Mucosa of stomach (tissue), 1 donor: ENCODE results near the gene KRT33B.

Source experiments
- H3K27me3 ChIP-seq: one replicate; pipeline ENCODE4 v1.7.0; 2013; ENCODE audit warnings: mild to moderate bottlenecking, low read length; ENCODE audit not compliant: control insufficient read depth, insufficient read depth
- H3K36me3 ChIP-seq: one replicate; pipeline ENCODE4 v1.7.0; 2013; ENCODE audit warnings: low read length; ENCODE audit not compliant: control insufficient read depth, insufficient read depth
- H3K4me1 ChIP-seq: one replicate; pipeline ENCODE4 v1.7.0; 2013; ENCODE audit warnings: mild to moderate bottlenecking, low read length; ENCODE audit not compliant: control insufficient read depth, insufficient read depth
- H3K4me3 ChIP-seq: one replicate; pipeline ENCODE4 v1.7.0; 2013; ENCODE audit warnings: low read length
- H3K9ac ChIP-seq: one replicate; pipeline ENCODE4 v1.7.0; 2013; ENCODE audit warnings: mild to moderate bottlenecking, low read length, moderate library complexity
- H3K9me3 ChIP-seq: one replicate; pipeline ENCODE4 v1.7.0; 2013; ENCODE audit warnings: mild to moderate bottlenecking, low read length, moderate library complexity; ENCODE audit not compliant: control insufficient read depth
- donor health status: Pancreatic carcinoma.

Gene KRT33B

DNA sequence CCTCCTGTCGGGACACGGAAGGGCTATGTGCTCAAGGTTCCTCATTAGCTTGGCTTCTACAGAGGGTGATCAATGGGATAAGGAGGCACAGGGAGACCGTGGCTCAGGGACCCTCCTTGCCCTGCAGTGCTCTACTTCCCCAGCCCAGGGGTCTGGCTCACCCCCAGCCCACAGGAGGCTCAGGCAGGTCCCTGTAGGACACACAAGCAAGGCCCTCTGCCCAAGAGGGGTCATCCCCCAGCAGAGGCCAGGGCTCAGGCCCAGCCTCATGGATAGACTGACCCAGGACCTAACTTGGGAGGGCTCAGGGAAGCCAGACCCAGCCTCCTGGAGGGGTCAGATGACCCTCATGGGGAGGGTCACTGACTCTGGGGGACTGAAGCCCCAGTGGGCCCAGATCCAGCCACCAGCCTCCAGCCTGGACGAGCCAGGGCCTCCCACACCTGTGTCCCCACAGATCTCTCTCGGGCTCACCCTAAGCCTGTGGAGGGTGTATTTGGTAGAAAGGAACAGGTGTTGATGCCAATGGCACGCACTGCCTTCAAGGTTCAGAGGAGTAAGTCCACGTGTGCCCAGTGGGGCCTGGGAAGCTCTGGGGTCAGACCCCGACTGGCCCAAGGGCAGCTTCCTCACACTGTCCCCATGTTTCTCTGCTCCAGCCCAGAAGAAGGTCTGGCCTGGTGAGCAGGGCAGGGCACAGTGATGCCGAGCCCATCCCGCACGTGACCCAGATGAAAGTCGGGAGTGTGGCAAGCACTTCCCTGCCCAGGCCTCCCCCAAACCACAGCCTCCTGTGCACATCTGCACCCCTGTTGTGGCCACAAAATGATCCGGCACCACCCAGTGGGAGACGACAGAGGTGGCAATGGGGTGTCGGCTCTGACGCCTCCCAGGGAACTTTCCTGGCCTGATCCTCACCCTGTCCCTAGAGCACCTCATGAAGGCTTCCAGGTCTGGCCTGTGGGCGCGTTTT, 43.2 kb downstream of the KRT33B start:
- no peaks in the 10 kb centered on the region for H3K36me3 ChIP-seq
- H3K27me3 ChIP-seq = no peaks in the 10 kb centered on the region
- H3K9ac ChIP-seq = no peak overlapping the region
- H3K4me1 ChIP-seq = no peaks in the 10 kb centered on the region
- H3K9me3 ChIP-seq = no peaks in the 10 kb centered on the region
- no peak overlapping the region for H3K4me3 ChIP-seq

DNA sequence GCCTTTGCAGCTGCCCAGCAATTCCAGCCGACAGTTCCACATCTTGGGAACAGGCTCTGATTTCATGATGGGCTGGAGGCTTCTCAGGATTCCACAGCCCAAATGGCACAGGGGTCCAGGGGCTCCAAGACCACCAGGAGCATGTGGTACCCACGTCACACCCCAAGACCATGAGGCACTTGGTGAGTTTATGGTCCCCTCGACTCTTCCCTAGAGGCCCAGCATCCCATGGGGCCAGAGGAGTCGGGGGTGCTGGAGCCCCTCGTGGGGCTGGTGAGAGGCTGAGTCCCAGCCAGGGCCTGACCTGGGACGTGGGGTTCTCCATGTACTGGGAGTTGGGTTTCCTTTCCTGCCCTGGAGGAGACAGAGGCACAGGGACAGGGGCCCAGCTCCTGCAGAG, 44.0 kb downstream of the KRT33B start:
- Histone ChIP-seq H3K9me3 (no peaks in the 10 kb centered on the region), H3K4me1 (no peaks in the 10 kb centered on the region), H3K4me3 (no peak overlapping the region), H3K9ac (no peak overlapping the region), H3K27me3 (no peaks in the 10 kb centered on the region), H3K36me3 (no peaks in the 10 kb centered on the region)

DNA sequence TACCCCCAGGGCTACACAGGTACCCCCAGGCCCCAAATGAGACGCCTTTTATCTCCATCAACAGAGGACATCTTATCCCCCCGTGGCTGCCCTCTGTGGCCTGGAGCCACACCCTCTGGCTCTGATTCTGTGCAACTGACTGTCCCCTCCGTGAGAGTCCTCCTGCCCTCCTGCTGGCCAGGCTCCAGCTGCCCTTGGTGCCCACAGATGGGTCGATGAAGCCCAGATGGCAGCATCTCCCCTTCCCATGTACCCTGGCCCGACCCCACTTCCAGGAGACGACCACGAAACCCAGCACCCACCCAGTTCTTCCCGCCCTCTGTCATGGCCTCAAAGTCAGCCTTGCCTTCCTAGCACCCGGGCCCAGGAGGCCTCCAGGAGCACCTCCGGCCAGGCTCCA, 44.5 kb downstream of the KRT33B start:
- Histone ChIP-seq H3K4me3 (no peak overlapping the region), H3K9ac (no peak overlapping the region), H3K4me1 (no peaks in the 10 kb centered on the region), H3K9me3 (no peaks in the 10 kb centered on the region), H3K27me3 (no peaks in the 10 kb centered on the region), H3K36me3 (no peaks in the 10 kb centered on the region)

DNA sequence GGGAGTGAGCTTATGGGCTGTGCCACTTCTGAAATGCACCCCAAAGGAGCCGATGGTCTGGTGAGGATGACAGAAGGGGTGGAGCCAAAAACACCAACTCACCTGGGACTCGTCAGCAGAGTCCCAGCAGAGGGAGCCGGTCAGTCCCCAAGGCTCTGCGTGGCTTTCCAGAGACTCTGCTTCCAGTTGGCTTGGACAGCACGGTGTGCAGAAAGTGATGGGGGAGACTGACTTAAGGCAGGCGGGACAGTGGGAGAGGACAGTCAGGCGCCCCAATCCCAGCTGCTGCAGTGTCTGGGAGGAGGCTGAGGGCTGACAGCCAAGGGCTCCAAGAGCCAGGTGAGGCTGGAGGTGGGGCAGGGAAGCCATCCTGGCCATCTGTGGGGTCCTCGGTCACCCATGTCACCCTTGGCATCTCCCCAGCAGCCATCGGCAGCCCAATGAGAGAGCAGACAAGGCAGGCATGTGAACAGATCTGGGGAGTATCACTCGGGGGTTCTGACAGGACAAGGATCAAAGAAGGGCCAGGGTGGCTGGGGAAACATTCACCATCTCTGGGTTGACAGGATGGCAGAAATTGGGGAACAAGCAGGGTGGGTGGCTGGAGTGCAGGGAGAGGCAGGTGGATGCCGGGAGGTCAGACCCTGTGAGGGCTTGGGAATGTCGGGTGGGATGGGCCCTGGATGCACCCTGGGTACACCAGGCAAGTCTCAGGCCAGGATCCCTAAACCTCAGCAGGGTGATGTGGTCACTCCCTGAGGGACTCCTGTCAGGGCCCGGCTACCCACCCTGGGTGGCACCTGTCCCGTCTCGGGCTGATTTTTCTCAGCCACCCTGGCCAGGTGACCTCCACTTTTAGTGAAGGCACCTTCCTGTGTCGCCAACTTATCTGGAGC, 45.2 kb downstream of the KRT33B start:
- H3K9me3 ChIP-seq = no peaks in the 10 kb centered on the region

DNA sequence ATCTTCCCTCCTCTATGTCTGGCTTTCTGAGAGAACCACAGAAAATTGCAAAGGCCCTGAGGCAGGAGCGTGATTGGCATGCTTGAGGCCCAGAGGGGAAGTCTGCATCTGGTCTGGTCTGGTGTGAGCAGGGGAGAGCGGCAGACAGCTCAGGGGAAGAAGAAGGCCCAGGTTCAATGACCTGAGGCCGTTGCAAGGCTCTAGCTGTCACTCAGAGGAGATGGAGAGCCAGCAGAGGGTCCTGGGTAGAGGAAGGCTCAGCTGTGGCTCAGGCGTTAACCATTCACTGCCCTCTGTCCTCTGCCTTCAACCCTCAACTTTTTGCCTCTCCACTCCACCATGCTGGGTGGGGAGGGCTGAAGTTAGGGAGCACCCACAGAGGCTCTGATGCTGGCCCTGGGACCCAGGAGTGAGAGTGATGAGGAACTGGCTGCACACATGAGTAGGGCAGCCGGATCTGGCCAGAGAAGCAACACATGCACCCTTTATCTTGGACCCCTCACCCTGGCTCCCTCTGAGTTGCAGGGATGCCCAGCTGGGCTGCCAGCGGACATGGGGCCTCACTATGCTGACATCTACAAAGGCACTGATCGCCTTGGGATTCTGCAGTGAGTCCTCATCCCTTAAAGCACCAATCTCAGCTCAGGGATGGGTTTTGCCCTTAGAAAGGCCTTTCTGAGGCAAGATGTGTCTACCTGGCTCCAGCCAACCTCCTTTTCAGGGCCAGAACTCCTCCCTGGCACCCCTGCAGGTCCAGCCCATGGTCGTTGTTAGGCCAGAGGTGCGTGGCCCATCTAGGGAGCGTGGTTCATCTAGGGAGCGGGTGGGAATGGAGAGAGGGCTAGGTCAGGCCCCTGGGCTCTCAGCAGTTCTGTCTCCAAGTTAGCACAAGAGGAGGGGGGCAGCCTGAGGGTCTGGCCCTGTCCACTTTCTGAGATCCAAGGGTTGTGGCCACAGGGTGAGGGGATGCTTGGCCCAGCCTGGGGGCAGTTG, 46.4 kb downstream of the KRT33B start:
- H3K4me3 ChIP-seq = no peak overlapping the region
- H3K27me3 ChIP-seq = no peaks in the 10 kb centered on the region
- no peaks in the 10 kb centered on the region for H3K36me3 ChIP-seq
- H3K9ac ChIP-seq = no peak overlapping the region
- no peaks in the 10 kb centered on the region for H3K9me3 ChIP-seq
- no peaks in the 10 kb centered on the region for H3K4me1 ChIP-seq

More for the DNA sequence above, 45.2 kb downstream of the KRT33B start:
- Histone ChIP-seq H3K36me3 (no peaks in the 10 kb centered on the region), H3K4me3 (no peak overlapping the region), H3K4me1 (no peaks in the 10 kb centered on the region), H3K9ac (no peak overlapping the region), H3K27me3 (no peaks in the 10 kb centered on the region)

DNA sequence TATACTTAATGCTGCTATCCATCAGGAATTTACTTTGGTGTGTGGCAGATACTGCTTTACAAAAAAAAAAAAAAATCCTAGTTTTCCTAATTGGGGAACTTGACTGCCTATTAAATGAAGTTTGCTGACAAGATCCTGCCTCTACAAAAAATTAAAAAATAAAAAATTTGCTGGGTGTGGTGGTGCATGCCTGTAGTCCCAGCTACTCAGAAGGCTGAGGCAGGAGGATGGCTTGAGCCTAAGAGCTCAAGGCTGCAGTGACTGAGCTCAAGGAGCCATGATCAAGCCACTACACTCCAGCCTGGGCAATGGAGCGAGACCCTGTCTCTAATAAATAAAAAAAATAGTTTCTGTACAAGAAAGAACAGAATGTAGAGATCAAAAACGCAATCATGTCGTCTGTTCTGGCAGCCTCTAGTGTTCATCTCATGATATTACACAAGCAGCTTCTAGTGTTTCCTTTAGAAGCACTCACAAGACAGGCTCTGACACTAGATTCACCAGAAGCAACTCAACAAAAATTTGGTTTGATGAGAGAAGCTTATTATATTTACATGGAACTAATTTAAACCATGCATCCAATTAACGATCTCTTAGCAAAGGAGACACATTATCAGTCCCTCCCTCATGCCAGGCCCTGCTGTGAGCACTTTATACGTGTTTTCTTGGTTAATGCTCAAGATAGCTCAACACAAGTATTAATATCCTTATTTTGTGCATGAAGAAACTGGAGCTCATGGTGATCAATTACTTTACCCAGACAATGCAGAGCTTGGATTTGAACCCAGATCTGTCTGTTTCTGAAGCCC, 47.3 kb downstream of the KRT33B start:
- no peaks in the 10 kb centered on the region for H3K9me3 ChIP-seq
- H3K27me3 ChIP-seq = no peaks in the 10 kb centered on the region
- H3K36me3 ChIP-seq = no peaks in the 10 kb centered on the region
- H3K9ac ChIP-seq = no peak overlapping the region
- no peak overlapping the region for H3K4me3 ChIP-seq
- H3K4me1 ChIP-seq = no peaks in the 10 kb centered on the region

DNA sequence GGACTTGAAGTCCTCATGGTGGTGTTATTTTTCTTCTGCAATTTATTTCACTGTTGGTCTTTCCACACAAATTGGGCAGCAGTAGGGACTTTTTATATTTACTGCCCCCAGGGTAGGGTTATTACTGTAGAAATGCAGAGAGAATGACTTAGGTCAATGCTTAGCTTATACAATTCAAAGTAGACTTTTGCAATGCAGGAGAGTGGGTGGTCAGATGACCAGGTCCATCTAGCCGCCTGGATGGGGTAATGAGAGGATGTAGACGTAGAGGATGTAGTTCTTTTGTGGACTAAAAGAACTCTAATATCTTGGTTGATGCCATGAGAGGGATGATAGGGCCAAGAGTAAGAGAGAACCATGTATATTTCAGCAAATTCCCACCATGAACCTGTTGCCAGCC, 51.4 kb downstream of the KRT33B start:
- no peaks in the 10 kb centered on the region for H3K9me3 ChIP-seq
- no peaks in the 10 kb centered on the region for H3K27me3 ChIP-seq
- no peaks in the 10 kb centered on the region for H3K4me1 ChIP-seq
- H3K4me3 ChIP-seq = no peak overlapping the region
- no peak overlapping the region for H3K9ac ChIP-seq
- no peaks in the 10 kb centered on the region for H3K36me3 ChIP-seq

DNA sequence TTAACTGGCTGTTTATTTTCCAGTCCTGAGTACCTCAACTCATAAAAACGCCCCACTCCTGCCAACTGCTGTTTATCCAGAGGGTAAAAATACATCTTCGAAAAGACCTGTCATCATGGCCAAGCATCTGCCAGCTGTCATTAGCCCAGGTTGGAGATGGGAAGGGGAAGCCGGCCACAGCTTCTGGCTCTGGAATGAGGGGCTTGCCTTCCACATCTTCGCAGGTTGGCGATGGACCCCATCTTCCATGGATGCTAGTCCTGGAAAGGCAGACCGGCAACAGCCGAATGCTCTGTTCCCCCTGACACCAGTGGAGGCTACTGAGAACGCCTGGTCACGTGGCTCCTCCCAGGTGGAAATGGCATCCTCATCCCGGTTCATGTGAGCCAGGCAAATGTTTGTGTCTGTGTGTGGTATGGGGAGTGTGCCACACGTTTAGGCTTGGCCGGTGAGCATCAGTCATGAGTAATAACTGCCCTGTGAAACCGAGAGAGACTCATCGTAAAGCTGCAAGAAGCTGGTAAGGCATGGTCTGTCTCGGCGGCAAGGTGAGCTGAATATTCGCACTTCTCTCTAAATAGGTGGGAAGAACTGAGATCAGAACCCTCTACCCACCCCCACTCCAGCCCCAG, 53.7 kb downstream of the KRT33B start:
- H3K4me3 ChIP-seq = no peak overlapping the region

DNA sequence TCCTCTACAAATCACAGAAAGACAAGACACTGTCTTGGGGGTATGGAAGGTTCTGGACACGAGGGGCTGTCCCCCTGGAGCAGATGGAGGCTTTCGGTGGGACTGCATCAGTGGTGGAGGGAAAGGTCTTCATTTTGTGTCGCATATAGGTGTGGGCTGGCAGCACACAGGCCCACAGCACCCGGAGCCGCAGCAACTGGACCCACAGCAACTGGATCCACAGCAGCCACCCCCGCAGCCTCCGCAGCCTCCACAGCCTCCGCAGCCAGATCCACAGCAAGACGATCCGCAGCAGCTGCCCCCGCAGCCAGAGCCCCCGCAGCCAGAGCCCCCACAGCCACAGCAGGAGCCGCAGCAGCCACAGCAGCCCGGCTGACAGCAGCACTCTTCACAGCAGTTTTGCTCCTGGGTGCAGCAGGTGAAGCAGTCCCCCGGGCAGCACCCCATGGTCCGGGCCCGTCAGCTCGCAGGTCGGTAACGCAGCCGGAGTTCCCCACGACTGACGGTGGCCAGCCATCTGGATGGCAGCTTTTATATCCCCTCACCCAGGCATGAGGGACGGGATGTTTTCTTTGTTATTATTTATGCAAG, 54.3 kb downstream of the KRT33B start, which contains the start of gene KRTAP17-1:
Gene KRTAP17-1, minus strand, starts transcription at position 507 of the 591 bp plus-strand sequence. Its CDS starts 60 bp downstream, at position 447.
- H3K9me3 ChIP-seq = no peaks in the 10 kb centered on the region
- H3K27me3 ChIP-seq = no peaks in the 10 kb centered on the region

More for the DNA sequence above, 53.7 kb downstream of the KRT33B start:
- Histone ChIP-seq H3K9ac (no peak overlapping the region), H3K4me1 (no peaks in the 10 kb centered on the region), H3K9me3 (no peaks in the 10 kb centered on the region), H3K36me3 (no peaks in the 10 kb centered on the region), H3K27me3 (no peaks in the 10 kb centered on the region)

More for the DNA sequence above, 54.3 kb downstream of the KRT33B start, which contains the start of gene KRTAP17-1:
- no peaks in the 10 kb centered on the region for H3K36me3 ChIP-seq
- no peak within 1 kb of the TSS for H3K4me3 ChIP-seq
- no peaks in the 10 kb centered on the region for H3K4me1 ChIP-seq
- H3K9ac ChIP-seq = no peak within 1 kb of the TSS
